ENCODE measurements around the gene ITGBL1.

DNA sequence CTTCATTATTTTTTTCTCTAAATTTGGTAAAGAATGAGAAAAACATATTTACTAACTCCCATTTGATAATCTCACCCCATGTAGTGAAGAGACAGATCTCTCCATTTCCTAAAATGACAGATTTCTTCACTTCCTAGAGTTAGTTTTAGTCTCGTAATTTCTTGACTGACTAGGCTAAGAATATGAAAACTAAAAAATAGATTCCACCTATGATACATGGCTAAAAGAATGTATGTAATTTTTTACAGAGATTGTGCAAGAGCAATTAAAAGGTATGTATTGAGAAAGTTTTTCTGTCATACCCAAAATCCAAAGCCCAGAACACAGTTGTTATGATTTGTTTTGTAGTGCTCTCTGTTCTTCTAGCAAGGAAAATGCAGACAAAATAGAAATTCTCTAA lies 45.7 kb upstream of the ITGBL1 start:
- TF ChIP-seq CTCF (IDR thresholded peaks at IDR 0.05) (no peak), POLR2A (IDR thresholded peaks at IDR 0.05) (no peak), POLR2AphosphoS5 (IDR thresholded peaks at IDR 0.05) (no peak)
